ENCODE measurements around the gene VGF.

DNA sequence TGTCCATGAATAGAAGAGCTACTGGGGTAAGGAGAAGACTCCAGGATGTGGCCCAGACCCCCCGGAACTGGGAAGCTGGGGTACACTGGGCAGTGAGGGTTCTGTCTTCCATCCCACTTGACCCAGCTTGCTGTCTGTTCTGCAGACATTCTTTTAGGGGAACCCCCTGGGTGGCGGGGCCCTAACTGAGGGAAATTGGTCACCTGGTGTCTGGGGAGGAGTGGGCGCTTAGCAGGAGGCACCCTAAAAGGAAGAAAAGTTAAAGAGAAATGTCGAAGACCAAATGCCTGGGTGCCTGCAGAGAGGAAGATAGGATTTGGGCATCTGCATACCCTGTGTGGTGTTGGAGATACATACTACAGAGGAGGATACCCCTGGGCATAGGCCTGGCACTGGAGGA, 10.1 kb downstream of the VGF start:
- TF ChIP-seq, protein P1, sequence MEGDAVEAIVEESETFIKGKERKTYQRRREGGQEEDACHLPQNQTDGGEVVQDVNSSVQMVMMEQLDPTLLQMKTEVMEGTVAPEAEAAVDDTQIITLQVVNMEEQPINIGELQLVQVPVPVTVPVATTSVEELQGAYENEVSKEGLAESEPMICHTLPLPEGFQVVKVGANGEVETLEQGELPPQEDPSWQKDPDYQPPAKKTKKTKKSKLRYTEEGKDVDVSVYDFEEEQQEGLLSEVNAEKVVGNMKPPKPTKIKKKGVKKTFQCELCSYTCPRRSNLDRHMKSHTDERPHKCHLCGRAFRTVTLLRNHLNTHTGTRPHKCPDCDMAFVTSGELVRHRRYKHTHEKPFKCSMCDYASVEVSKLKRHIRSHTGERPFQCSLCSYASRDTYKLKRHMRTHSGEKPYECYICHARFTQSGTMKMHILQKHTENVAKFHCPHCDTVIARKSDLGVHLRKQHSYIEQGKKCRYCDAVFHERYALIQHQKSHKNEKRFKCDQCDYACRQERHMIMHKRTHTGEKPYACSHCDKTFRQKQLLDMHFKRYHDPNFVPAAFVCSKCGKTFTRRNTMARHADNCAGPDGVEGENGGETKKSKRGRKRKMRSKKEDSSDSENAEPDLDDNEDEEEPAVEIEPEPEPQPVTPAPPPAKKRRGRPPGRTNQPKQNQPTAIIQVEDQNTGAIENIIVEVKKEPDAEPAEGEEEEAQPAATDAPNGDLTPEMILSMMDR (IDR thresholded peaks at IDR 0.05; ENCODE audit: insufficient read depth, low read depth, low read length), result no peak
- no peak for TF ChIP-seq EZH2 (IDR thresholded peaks at IDR 0.05; ENCODE audit: insufficient read depth, low read length)

Data from astrocyte (in vitro differentiated cells and primary cell).